CD4-positive, alpha-beta T cell treated with Interleukin-15 for 4 hours (primary cell): Measurements from ENCODE around the gene DEUP1.

Source experiments
- DNase-seq: peaks from one replicate; pipeline ENCODE4 v3.0.0-alpha.2; 2020; ENCODE audit warnings: low spot score

The DEUP1 gene

GRCh38 chr11:93480256-93480655 is 149.7 kb downstream of the DEUP1 start:
- no peak for DNase-seq

- DNase-seq: no peak
Observed at GRCh38 chr11:93480756-93481155, 150.2 kb downstream of the DEUP1 start.

- no peak for DNase-seq
Observed at GRCh38 chr11:93481279-93481678, 150.7 kb downstream of the DEUP1 start.

GRCh38 chr11:93481696-93482095 is 151.2 kb downstream of the DEUP1 start:
- DNase-seq: no peak

GRCh38 chr11:93482556-93482955 is 152.0 kb downstream of the DEUP1 start:
- no peak for DNase-seq

- DNase-seq: no peak
Observed at GRCh38 chr11:93484716-93485115, 154.2 kb downstream of the DEUP1 start.

- DNase-seq: no peak
Observed at GRCh38 chr11:93485983-93486382, 155.4 kb downstream of the DEUP1 start.

- DNase-seq: no peak
Observed at GRCh38 chr11:93487032-93487483, 156.5 kb downstream of the DEUP1 start.
